HG03565 (cell line): ENCODE data around the gene CDC42SE1.

Experiments
- ATAC-seq: cut with Tn5 transposase; IDR thresholded peaks from one replicate; pipeline ENCODE4 v1.9.1; 2021; ENCODE audit warnings: mild to moderate bottlenecking, moderate library complexity; ENCODE audit not compliant: unreplicated experiment

CDC42SE1 gene

GRCh38 chr1:151054971-151055547, 4.4 kb downstream of the CDC42SE1 start:
- ATAC-seq = no peak

- ATAC-seq = no peak
Observed at GRCh38 chr1:151051356-151052009, 7.9 kb downstream of the CDC42SE1 start.

GRCh38 chr1:151050051-151050688, 9.3 kb downstream of the CDC42SE1 start:
- ATAC-seq = no peak

DNA sequence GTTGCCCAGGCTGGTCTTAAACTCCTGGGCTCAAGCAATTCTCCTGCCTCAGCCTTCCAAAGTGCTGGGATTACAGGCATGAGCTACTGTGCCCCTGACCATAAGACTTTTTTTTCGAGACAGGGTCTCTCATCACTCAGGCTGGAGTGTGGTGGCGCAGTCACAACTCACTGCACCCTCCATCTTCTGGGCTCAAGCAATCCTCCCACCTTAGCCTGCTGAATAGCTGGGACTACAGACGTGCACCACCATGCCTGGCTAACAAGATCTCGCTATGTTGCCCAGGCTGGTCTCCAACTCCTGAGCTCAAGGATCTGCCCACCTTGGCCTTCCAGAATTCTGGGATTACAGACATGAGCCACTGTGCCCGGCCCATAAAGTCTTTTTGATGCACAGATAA, 10.0 kb downstream of the CDC42SE1 start:
- ATAC-seq = no peak

DNA sequence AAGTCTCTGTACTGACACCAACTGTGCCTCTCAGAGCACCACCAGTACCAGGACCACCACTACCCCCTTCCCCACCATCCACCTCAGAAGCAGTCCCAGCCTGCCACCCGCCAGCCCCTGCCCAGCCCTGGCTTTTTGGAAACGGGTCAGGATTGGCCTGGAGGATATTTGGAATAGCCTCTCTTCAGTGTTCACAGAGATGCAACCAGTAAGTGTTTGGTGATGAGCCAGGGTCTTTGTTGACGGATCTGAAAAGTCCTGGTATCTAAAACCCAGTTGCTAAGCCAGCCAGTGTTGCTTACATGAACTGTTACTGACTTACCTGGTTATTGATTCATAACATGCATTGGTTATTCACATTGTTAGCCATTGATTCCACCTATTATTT, 10.8 kb downstream of the CDC42SE1 start:
- ATAC-seq = no peak

- no peak for ATAC-seq
Observed at GRCh38 chr1:151047925-151048644, 11.3 kb downstream of the CDC42SE1 start.

- ATAC-seq = no peak
Observed at GRCh38 chr1:151047591-151047924, 11.9 kb downstream of the CDC42SE1 start, which contains the start of gene C1orf56. TSS of gene C1orf56 (plus strand) at chr1:151047751. CDS start at chr1:151047848, 97 bp downstream.

- no peak for ATAC-seq
Observed at GRCh38 chr1:151043163-151043562, 16.3 kb downstream of the CDC42SE1 start.

GRCh38 chr1:151039521-151039920, 19.9 kb downstream of the CDC42SE1 start:
- ATAC-seq = no peak

- ATAC-seq = no peak
Observed at GRCh38 chr1:151037032-151037431, 22.4 kb downstream of the CDC42SE1 start.

- no peak for ATAC-seq
Observed at GRCh38 chr1:151036356-151036755, 23.1 kb downstream of the CDC42SE1 start, which contains the start of gene BNIPL. TSS of gene BNIPL (plus strand) at chr1:151036586. CDS start at chr1:151036726, 140 bp downstream.

GRCh38 chr1:151035167-151035566, 24.3 kb downstream of the CDC42SE1 start:
- ATAC-seq = no peak

GRCh38 chr1:151032164-151032563, 27.3 kb downstream of the CDC42SE1 start:
- no peak for ATAC-seq

GRCh38 chr1:151026460-151026859, 33.0 kb downstream of the CDC42SE1 start:
- no peak for ATAC-seq

GRCh38 chr1:151024540-151025146, 34.8 kb downstream of the CDC42SE1 start:
- no peak for ATAC-seq

DNA sequence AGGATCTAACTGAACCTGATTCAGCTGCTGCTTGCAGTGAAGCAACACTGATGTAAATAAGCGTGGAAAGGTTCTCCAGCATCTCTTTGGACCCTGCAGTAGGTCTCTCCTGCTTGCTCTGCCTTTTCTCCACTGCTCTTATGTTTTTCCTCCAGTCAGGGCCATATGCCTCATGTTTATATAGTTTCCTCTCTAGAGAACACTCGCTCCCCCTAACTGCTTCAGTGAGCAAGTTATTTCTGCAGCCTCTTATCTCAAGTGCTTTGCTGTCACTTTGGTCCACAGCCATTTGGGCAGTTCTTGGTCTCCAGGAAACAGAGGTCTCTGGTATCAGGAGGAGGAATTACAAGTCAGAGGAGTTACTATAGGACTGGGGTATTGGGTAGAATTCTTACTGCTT, 45.9 kb downstream of the CDC42SE1 start:
- ATAC-seq = no peak

GRCh38 chr1:151012684-151013471, 46.5 kb downstream of the CDC42SE1 start:
- no peak for ATAC-seq

GRCh38 chr1:151011154-151011850, 48.1 kb downstream of the CDC42SE1 start:
- no peak for ATAC-seq

DNA sequence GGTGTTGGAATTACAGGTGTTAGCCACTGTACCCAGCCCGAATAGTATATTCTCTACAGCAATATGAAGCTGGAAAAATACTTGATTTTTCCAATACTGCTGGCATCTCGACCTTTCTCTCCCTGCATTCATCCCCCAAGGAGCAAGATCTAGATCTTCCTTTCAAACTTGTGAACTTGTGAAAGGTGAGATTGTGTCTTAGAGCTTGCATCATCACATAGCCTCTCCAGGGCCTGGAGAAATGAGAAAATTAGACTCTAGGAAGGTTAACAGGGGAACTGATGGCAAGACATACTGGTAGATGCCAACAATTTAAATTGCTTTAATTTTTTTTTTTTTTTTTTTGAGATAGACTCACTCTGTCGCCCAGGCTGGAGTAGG, 49.1 kb downstream of the CDC42SE1 start:
- ATAC-seq = no peak
